Measurements from ENCODE around the gene TCERG1.

DNA sequence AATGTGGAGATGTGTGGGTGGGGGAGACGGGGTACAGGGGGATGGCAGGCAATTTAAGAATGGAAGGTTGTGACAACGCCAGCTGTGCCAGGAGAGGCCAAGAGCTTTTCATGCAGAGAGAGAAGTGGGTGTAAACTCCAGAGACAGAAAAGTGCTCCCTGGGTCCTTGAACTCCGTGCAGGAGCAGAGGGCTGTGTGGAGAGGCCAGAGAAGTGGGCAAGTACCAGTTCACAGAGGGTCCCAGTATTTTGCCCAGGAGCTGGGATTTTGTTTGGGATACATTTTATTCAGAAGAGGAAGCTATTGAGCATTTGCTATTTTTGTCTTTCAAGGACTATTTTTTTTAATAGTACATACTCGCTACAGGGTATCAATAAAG, 19.5 kb upstream of the TCERG1 start:
- TF ChIP-seq, protein P1, sequence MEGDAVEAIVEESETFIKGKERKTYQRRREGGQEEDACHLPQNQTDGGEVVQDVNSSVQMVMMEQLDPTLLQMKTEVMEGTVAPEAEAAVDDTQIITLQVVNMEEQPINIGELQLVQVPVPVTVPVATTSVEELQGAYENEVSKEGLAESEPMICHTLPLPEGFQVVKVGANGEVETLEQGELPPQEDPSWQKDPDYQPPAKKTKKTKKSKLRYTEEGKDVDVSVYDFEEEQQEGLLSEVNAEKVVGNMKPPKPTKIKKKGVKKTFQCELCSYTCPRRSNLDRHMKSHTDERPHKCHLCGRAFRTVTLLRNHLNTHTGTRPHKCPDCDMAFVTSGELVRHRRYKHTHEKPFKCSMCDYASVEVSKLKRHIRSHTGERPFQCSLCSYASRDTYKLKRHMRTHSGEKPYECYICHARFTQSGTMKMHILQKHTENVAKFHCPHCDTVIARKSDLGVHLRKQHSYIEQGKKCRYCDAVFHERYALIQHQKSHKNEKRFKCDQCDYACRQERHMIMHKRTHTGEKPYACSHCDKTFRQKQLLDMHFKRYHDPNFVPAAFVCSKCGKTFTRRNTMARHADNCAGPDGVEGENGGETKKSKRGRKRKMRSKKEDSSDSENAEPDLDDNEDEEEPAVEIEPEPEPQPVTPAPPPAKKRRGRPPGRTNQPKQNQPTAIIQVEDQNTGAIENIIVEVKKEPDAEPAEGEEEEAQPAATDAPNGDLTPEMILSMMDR (IDR thresholded peaks at IDR 0.05 in 4 of 5, conservative IDR thresholded peaks at IDR 0.05 in 1 of 5) = no peak
- no peak for TF ChIP-seq POLR2A (IDR thresholded peaks at IDR 0.05)
